ENCODE measurements around the gene TRAK1.

TRAK1 gene

GRCh38 chr3:42062464-42062863, 28.7 kb upstream of the TRAK1 start:
- Mint-ChIP-seq H3K27me3 (ENCODE audit: low read depth, poor library complexity) (no peaks in the 10 kb centered on the region), H3K4me3 (no peak overlapping the region), H3K9me3 (no peaks in the 10 kb centered on the region), H3K27ac (peak overlapping the region; percentile 61), H3K4me1 (peaks cover 59% of the 10 kb centered on the region), H3K36me3 (ENCODE audit: low read depth) (no peaks in the 10 kb centered on the region)
- DNase-seq: no peak
- no peak for TF ChIP-seq CTCF (IDR thresholded peaks at IDR 0.05)

DNA sequence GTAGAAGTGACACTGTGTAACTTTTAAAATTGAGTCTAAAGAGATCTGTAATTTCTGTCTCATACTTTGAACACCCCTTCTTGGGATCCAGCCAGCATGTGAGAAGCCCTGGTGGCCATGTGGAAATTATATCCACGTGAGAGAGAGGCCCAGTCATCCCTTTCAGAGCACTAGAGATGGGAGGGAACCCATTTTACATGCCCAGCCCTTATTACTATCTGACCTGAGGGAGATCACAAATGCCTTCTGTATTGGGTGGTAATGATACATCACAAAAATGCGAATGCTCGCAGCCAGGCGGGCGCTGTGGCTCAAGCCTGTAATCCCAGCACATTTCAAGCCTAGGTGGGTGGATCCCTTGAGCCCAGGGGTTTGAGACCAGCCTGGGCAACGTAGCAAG, 27.3 kb upstream of the TRAK1 start:
- H3K4me1 Mint-ChIP-seq: peaks cover 54% of the 10 kb centered on the region
- no peak overlapping the region for H3K4me3 Mint-ChIP-seq
- H3K27me3 Mint-ChIP-seq (ENCODE audit: low read depth, poor library complexity): no peaks in the 10 kb centered on the region
- DNase-seq: no peak
- H3K36me3 Mint-ChIP-seq (ENCODE audit: low read depth): no peaks in the 10 kb centered on the region
- H3K27ac Mint-ChIP-seq: peak overlapping the region; percentile 65
- TF ChIP-seq CTCF (IDR thresholded peaks at IDR 0.05): no peak
- H3K9me3 Mint-ChIP-seq: no peaks in the 10 kb centered on the region

GRCh38 chr3:42066516-42067181, 24.5 kb upstream of the TRAK1 start:
- DNase-seq: no peak
- Mint-ChIP-seq H3K36me3 (ENCODE audit: low read depth) (no peaks in the 10 kb centered on the region), H3K27ac (peak overlapping the region; percentile 59), H3K4me1 (peaks cover 54% of the 10 kb centered on the region), H3K4me3 (no peak overlapping the region), H3K9me3 (no peaks in the 10 kb centered on the region), H3K27me3 (ENCODE audit: low read depth, poor library complexity) (no peaks in the 10 kb centered on the region)
- TF ChIP-seq CTCF (IDR thresholded peaks at IDR 0.05): no peak

- H3K4me1 Mint-ChIP-seq: peaks cover 54% of the 10 kb centered on the region
- H3K4me3 Mint-ChIP-seq: no peak overlapping the region
- H3K27ac Mint-ChIP-seq: peak overlapping the region; percentile 59
These were observed 23.8 kb upstream of the TRAK1 start for GRCh38 chr3:42067326-42067725.

DNA sequence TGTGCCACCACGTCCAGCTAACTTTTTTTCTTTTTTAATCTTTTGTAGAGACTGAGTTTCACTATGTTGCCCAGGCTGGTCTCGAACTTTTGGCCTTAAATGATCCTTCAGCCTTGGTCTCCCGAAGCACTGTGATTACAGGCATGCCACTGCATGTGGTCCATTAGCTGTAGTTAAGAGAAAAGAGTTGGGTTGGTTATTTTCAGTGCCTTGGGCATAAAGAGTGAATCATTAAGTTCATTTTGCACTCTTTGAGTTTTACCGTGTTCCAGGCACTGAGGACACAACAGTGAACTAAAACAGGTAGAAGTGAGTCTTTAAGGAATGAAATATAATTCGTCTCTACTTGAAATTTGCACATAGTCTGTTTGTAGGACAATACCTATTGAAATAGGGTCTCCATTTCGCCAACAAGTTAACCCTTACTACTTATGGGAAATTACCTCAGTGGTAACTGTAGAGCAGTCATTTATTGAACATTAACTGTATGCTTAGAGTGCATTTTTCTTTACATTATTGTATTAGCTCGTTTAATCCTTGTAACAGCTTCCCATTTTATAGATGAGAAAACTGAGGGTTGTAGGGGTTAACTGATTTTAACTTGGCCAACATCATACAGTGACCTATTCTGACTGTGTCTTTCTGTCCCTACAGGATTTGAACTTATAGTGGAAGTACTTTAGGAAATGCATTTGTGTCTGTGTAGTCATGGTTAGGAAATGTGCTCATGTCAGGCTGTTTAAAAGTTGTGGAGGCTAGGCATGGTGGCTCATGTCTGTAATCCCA, 22.7 kb upstream of the TRAK1 start:
- Mint-ChIP-seq H3K27ac (no peak overlapping the region), H3K9me3 (no peaks in the 10 kb centered on the region), H3K36me3 (ENCODE audit: low read depth) (no peaks in the 10 kb centered on the region), H3K4me3 (no peak overlapping the region), H3K27me3 (ENCODE audit: low read depth, poor library complexity) (no peaks in the 10 kb centered on the region), H3K4me1 (peaks cover 61% of the 10 kb centered on the region)
- no peak for DNase-seq
- no peak for TF ChIP-seq CTCF (IDR thresholded peaks at IDR 0.05)

More at GRCh38 chr3:42067326-42067725, 23.8 kb upstream of the TRAK1 start:
- DNase-seq: no peak
- Mint-ChIP-seq H3K36me3 (ENCODE audit: low read depth) (no peaks in the 10 kb centered on the region), H3K9me3 (no peaks in the 10 kb centered on the region), H3K27me3 (ENCODE audit: low read depth, poor library complexity) (no peaks in the 10 kb centered on the region)
- TF ChIP-seq CTCF (IDR thresholded peaks at IDR 0.05): no peak
